ENCODE measurements around the gene SPRN. TPM values are rescaled to one million over a fixed set of nuclear protein-coding genes. Genes with fewer than 3 reads are reported as not detected.

The SPRN gene
- total and polyA plus RNA-seq, 2 of the 4 experiments (the other 2 are of a cell fraction) = 0.36 to 2.3 TPM

DNA sequence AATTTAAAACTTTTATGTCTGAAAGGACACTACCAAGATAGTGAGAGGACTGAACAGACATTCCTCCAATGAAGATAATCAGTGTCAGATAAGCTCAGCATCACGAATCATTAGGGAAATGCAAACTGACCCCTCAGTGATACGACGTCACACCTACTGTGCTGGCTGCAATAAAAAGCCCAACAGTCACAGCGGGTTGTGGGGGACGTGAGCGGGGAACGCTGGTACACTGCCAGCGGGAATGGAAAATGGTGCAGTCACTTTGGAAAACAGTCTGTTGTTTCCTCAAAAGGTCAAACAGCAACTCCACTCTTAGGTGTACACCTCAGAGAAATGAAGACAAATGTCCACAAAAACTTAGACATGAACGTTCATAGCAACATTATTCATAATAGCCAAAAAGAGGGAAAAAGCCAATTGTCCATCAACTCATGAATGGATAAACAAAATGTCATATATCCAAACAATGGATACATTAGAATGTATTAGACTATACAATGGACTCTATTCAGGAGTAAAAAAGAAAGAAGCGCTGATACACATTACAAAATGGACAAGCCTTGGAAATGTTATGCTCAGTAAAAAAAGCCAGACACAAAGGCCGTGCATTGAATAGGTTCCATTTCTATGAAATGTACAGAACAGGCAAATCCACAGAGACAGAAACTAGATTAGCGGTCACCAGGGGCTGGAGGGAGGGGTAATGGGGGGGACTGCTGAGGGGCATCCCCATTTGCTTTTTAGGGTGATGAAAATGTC lies 48.9 kb downstream of the SPRN start (continued):
- TF ChIP-seq, protein P1, sequence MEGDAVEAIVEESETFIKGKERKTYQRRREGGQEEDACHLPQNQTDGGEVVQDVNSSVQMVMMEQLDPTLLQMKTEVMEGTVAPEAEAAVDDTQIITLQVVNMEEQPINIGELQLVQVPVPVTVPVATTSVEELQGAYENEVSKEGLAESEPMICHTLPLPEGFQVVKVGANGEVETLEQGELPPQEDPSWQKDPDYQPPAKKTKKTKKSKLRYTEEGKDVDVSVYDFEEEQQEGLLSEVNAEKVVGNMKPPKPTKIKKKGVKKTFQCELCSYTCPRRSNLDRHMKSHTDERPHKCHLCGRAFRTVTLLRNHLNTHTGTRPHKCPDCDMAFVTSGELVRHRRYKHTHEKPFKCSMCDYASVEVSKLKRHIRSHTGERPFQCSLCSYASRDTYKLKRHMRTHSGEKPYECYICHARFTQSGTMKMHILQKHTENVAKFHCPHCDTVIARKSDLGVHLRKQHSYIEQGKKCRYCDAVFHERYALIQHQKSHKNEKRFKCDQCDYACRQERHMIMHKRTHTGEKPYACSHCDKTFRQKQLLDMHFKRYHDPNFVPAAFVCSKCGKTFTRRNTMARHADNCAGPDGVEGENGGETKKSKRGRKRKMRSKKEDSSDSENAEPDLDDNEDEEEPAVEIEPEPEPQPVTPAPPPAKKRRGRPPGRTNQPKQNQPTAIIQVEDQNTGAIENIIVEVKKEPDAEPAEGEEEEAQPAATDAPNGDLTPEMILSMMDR (conservative IDR thresholded peaks at IDR 0.05; ENCODE audit: low read depth, low read length) = no peak

Data from IMR-90 (cell line).